ENCODE data around the gene OR4K1. TPM values are rescaled to one million over a fixed set of nuclear protein-coding genes. Genes with fewer than 3 reads are reported as not detected.
"Not testable (repeated sequence)": the region's sequence is repeated elsewhere in the genome, so short reads cannot be mapped to it uniquely, and the experiment has no call there.

The OR4K1 gene
- polyA plus RNA-seq, 1 donor from 2014 or later: not detected

- H3K79me2 ChIP-seq (replicated peaks; ENCODE audit: insufficient read depth, low read length): no peaks in the 10 kb centered on the region
- no peaks in the 10 kb centered on the region for H3K9me2 ChIP-seq (ENCODE audit: insufficient read depth, low read length)
- no peak overlapping the region for H3K27ac ChIP-seq (ENCODE audit: low read length)
- H2AFZ ChIP-seq (ENCODE audit: low read depth, low read length): no peak overlapping the region
- H3F3A ChIP-seq (ENCODE audit: insufficient read depth, low read length, poor library complexity, severe bottlenecking): no peaks in the 10 kb centered on the region
- H3K36me3 ChIP-seq (ENCODE audit: insufficient read depth, low read length): no peaks in the 10 kb centered on the region
- no peak overlapping the region for H3K4me3 ChIP-seq (ENCODE audit: low read length)
- H3K9ac ChIP-seq (ENCODE audit: low read length): no peak overlapping the region
- TF ChIP-seq TAF1 (IDR thresholded peaks at IDR 0.05; ENCODE audit: low read depth): no peak
- no peak for TF ChIP-seq SMC3 (conservative IDR thresholded peaks at IDR 0.05; ENCODE audit: poor library complexity)
- no peaks in the 10 kb centered on the region for H4K20me1 ChIP-seq (ENCODE audit: insufficient read depth)
- H3K9me3 ChIP-seq (ENCODE audit: low read length): peaks cover 3% of the 10 kb centered on the region
- H3K27me3 ChIP-seq (ENCODE audit: insufficient read depth, low read depth, low read length): no peaks in the 10 kb centered on the region
- H3K4me2 ChIP-seq (ENCODE audit: low read length): no peak overlapping the region
Observed at GRCh38 chr14:19949218-19949617, 18.5 kb downstream of the OR4K1 start.

GRCh38 chr14:19969735-19970134, 39.0 kb downstream of the OR4K1 start:
- H3K27me3 ChIP-seq (ENCODE audit: insufficient read depth, low read depth, low read length); H3K9me3 ChIP-seq (ENCODE audit: low read length); H3K27ac ChIP-seq (ENCODE audit: low read length); H3K36me3 ChIP-seq (ENCODE audit: insufficient read depth, low read length); H3K9me2 ChIP-seq (ENCODE audit: insufficient read depth, low read length); H3F3A ChIP-seq (ENCODE audit: insufficient read depth, low read length, poor library complexity, severe bottlenecking); H3K4me2 ChIP-seq (ENCODE audit: low read length); H4K20me1 ChIP-seq (ENCODE audit: insufficient read depth); H3K4me3 ChIP-seq (ENCODE audit: low read length); H3K9ac ChIP-seq (ENCODE audit: low read length); H3K79me2 ChIP-seq (replicated peaks; ENCODE audit: insufficient read depth, low read length); H2AFZ ChIP-seq (ENCODE audit: low read depth, low read length): not testable (repeated sequence)

- Histone ChIP-seq H3K27me3 (ENCODE audit: insufficient read depth, low read depth, low read length) (no peaks in the 10 kb centered on the region), H4K20me1 (ENCODE audit: insufficient read depth) (no peaks in the 10 kb centered on the region), H3K9me2 (ENCODE audit: insufficient read depth, low read length) (no peaks in the 10 kb centered on the region), H3K36me3 (ENCODE audit: insufficient read depth, low read length) (no peaks in the 10 kb centered on the region), H3K9ac (ENCODE audit: low read length) (no peak overlapping the region), H3K9me3 (ENCODE audit: low read length) (no peaks in the 10 kb centered on the region), H3K27ac (ENCODE audit: low read length) (no peak overlapping the region), H3K79me2 (replicated peaks; ENCODE audit: insufficient read depth, low read length) (no peaks in the 10 kb centered on the region), H3K4me3 (ENCODE audit: low read length) (no peak overlapping the region), H3K4me2 (ENCODE audit: low read length) (no peak overlapping the region), H2AFZ (ENCODE audit: low read depth, low read length) (no peak overlapping the region), H3F3A (ENCODE audit: insufficient read depth, low read length, poor library complexity, severe bottlenecking) (no peaks in the 10 kb centered on the region)
- no peak for TF ChIP-seq REST (IDR thresholded peaks at IDR 0.05; ENCODE audit: borderline replicate concordance)
- TF ChIP-seq MXI1 (conservative IDR thresholded peaks at IDR 0.05; ENCODE audit: poor library complexity, severe bottlenecking): no peak
- no peak for TF ChIP-seq EZH2 (IDR thresholded peaks at IDR 0.05; ENCODE audit: borderline replicate concordance, insufficient read depth, low read length, poor library complexity, severe bottlenecking)
- no peak for TF ChIP-seq SMC3 (conservative IDR thresholded peaks at IDR 0.05; ENCODE audit: poor library complexity)
- TF ChIP-seq POLR2AphosphoS5 (IDR thresholded peaks at IDR 0.05): no peak
- TF ChIP-seq, protein P1, sequence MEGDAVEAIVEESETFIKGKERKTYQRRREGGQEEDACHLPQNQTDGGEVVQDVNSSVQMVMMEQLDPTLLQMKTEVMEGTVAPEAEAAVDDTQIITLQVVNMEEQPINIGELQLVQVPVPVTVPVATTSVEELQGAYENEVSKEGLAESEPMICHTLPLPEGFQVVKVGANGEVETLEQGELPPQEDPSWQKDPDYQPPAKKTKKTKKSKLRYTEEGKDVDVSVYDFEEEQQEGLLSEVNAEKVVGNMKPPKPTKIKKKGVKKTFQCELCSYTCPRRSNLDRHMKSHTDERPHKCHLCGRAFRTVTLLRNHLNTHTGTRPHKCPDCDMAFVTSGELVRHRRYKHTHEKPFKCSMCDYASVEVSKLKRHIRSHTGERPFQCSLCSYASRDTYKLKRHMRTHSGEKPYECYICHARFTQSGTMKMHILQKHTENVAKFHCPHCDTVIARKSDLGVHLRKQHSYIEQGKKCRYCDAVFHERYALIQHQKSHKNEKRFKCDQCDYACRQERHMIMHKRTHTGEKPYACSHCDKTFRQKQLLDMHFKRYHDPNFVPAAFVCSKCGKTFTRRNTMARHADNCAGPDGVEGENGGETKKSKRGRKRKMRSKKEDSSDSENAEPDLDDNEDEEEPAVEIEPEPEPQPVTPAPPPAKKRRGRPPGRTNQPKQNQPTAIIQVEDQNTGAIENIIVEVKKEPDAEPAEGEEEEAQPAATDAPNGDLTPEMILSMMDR (IDR thresholded peaks at IDR 0.05; ENCODE audit: poor library complexity, severe bottlenecking): no peak
- TF ChIP-seq RAD21 (conservative IDR thresholded peaks at IDR 0.05): no peak
- no peak for TF ChIP-seq TAF1 (IDR thresholded peaks at IDR 0.05; ENCODE audit: low read depth)
- TF ChIP-seq EP300 (conservative IDR thresholded peaks at IDR 0.05; ENCODE audit: poor library complexity, severe bottlenecking): no peak
Observed at GRCh38 chr14:19974844-19975243, 44.1 kb downstream of the OR4K1 start.
